NT2/D1 (cell line): ENCODE measurements around the gene PTGDS.

Source experiments
- SUZ12 ChIP-seq: IDR thresholded peaks from 2 replicates; pipeline ENCODE4 v1.6.1; 2011; ENCODE audit not compliant: insufficient read length, insufficient read depth; ENCODE audit errors: extremely low read depth
- ZNF274 ChIP-seq: IDR thresholded peaks from 2 replicates; pipeline ENCODE4 v1.6.1; 2011; ENCODE audit warnings: mild to moderate bottlenecking, low read depth, low read length

DNA sequence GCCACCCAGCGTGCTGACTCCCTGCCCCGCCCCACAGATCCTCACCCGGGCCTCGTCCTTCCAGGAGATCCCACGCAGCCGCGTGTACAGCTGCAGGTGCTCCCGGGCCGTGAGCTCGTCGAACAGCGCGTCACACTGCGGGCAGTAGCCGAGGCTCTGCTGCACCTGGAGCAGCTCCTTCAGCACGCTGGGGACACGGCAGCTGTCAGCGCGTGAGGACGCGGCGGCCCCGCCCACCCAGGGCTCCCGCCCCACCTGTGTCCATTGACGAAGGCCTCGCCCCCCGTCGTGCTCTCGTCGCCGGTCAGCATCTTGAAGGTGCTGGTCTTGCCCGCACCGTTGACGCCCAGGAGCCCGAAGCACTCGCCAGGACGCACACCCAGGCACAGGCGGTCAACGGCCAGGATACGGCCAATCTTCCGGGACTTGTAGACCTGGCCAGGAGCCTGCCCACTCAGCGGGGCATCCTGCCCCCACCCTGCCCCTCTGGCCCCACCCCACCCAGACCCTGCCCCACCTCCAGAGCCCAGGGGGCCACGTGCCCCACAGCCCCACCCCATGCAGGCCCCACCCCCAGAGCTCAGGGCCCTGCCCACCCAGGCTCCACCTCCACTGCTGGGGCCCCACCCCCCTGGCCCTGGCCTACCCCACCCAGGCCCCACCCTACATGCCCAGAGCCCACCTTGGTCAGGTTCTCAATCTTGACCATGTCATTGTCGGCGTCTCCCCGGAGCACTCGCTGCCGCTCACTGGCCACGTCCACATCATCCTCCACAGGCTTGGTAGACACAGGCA is 32.8 kb downstream of the PTGDS start:
- TF ChIP-seq ZNF274 (no peak), SUZ12 (no peak)
